A549 treated with DMSO at 1 μM for 4 hours (cell line): ENCODE results near the gene PGAM1. TPM values are rescaled to one million over a fixed set of nuclear protein-coding genes. Genes with fewer than 3 reads are reported as not detected.

Source experiments
- total RNA-seq: library from RNA; stranded (reverse); fragments of 200-300 nt; extraction: Qiagen RNA extraction; gene quantifications from 5 replicates; pipeline ENCODE4 v1.2.3, GENCODE V29; 2022; ENCODE audit warnings: low read depth

PGAM1 gene
- 583 to 640 TPM (median 631 TPM) in 5 replicates for total RNA-seq

DNA sequence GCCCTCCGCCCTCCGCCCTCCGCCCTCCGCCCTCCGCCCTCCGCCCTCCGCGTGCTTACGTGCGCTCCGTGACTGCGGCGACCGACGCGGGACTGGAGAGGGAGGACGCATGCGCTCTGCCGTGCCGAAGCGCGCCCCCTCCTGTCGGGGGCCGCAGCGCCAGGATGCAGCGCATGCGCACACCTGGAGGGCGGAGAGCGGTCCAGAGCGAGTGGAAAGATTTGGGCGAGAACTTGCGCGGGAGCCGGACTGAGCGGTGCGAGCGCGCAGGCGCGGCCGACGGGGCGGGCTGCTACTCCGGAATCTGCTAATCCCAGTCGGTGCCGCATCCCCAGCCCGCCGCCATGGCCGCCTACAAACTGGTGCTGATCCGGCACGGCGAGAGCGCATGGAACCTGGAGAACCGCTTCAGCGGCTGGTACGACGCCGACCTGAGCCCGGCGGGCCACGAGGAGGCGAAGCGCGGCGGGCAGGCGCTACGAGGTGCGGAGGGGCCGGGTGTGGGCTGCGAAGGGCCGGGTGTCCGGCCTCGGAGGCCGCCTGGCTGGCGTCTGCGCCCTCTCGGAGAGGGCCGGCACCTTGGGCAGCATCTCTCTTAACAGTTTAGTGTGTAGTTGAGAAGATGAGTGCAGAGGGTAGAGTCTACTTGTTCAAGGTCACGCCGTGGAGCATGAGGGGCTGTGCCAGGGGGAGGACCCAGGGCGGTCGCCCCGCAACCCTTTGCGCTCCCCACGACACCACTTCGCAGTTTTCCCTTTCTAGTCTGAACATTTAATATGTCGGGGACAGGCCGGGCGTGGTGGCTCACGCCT lies at the start of gene PGAM1:
Gene PGAM1, plus strand, starts transcription at position 228 of the 812 bp plus-strand sequence. Its CDS starts 117 bp downstream, at position 345.

DNA sequence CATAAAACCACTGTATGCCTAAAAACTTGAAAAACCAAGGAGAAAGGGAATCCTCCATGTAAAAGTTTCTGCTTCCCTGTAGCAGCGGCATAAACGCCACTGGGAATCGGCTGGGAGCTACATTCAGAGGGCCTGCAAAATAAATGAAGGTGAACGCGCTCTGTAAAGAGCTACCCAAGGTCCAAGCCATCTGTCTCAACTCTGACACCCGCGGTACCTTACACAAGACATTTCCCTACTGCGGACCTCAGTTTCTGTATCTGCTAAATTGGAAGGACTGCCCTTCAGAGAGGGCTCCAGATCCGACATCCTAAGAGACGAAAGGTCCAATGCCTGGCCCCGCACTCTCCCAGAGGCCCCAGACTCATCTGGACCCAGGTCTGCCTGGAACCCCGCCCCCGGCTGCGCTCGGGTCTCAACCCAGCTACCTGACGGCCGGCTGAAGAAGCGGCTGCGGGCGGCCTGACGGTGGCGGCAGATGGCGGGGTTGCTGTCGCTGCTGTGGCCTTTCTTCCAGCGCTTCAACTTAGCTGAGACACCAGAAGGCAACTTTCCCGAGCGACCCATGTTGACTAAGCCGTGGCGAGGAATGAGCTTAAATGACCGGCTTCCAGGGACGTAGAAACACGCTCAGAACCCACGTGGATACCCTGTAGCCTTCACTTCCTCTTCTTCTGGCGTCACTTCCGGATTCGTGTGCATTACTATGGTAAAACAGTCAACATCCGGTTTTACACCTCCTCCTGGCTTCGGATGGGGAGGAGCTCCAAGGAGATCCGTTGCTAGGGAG lies 25.1 kb upstream of the PGAM1 start, which contains the start of gene RRP12:
Gene RRP12, minus strand, starts transcription at position 676 of the 790 bp plus-strand sequence. Its CDS starts 109 bp downstream, at position 567.

DNA sequence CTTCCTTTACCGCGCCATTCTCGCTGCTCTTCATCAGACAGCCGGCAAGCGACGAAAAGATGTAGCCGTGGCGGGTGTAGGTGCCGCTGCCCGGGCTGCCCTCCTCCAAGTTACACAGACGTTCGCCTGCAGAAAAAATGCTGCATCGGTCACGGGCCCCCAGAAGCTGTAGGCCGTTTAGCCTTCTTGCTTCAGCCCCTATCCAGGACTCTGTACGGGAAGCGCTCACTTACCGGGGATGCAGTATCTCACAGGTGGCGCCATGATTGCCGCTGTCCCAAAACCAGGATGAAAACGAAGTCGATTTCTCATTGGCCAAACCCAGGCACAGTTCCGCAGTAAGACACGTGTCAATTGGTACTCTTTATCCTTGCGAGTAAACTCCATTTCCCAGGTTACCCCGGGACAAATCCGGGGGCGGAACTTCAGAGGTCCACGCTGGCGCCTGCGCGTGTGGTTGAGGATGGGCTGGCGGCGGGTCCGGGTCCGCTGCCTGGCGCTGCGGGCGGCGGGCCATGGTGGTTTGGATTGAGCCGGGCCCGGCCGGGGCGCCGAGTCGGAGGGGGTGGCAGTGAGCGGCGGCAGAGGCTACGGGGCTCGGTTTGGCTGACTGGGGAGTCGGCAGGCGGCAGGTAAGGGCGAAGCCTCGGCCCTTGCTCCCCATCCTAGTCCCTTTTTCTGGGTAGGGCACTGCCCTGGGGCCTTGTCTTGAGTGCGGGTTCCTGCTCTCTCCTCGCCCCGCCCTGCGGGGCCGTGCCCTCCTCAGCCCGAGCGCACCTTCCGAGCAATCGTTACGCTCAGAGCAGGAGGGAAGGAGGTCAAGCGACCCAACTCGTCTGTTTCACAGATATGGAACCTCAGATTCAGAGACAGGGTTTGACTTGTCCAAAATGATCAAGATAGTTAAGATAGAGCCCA lies 20.0 kb downstream of the PGAM1 start, which contains the start of the genes EXOSC1 and ZDHHC16:
Gene EXOSC1, minus strand, starts transcription at position 285 of the 918 bp plus-strand sequence. Its CDS starts 21 bp downstream, at position 264.
Gene ZDHHC16, plus strand, starts transcription at position 454 of the 918 bp plus-strand sequence. CDS start 5,501 bp downstream, outside the sequence.

Other genes with a start within 250 kb of the PGAM1 start
- gene SLIT1, start 240.2 kb upstream of the PGAM1 start, total RNA-seq: 0.03 to 0.07 TPM (median 0.04 TPM) in 5 replicates
- gene ARHGAP19, start 133.6 kb upstream of the PGAM1 start, total RNA-seq: 5.0 to 6.3 TPM (median 5.3 TPM) in 5 replicates
- 0.78 to 2.2 TPM (median 1.7 TPM) in 5 replicates for gene FRAT1, start 106.9 kb upstream of the PGAM1 start, total RNA-seq
- 6.0 to 8.5 TPM (median 8.2 TPM) in 5 replicates for gene FRAT2, start 91.5 kb upstream of the PGAM1 start, total RNA-seq
- gene RRP12, start 24.9 kb upstream of the PGAM1 start, total RNA-seq: 58.5 to 74.6 TPM (median 60.5 TPM) in 5 replicates
- 53.5 to 58.6 TPM (median 54.4 TPM) in 5 replicates for gene EXOSC1, start 19.8 kb downstream of the PGAM1 start, total RNA-seq
- gene ZDHHC16, start 20.0 kb downstream of the PGAM1 start, total RNA-seq: 44.6 to 56.7 TPM (median 50.7 TPM) in 5 replicates
- 34.2 to 51.5 TPM (median 48.9 TPM) in 5 replicates for gene MMS19, start 72.2 kb downstream of the PGAM1 start, total RNA-seq
- gene UBTD1, start 72.7 kb downstream of the PGAM1 start, total RNA-seq: 15.7 to 20.4 TPM (median 17.4 TPM) in 5 replicates
- gene ANKRD2, start 146.6 kb downstream of the PGAM1 start, total RNA-seq: 2.9 to 5.1 TPM (median 4.3 TPM) in 5 replicates
- gene HOGA1, start 158.2 kb downstream of the PGAM1 start, total RNA-seq: 0.57 to 1.2 TPM (median 0.96 TPM) in 5 replicates
- not detected in 5 replicates for gene C10orf62, start 163.5 kb downstream of the PGAM1 start, total RNA-seq
- 6.8 to 8.5 TPM (median 7.3 TPM) in 5 replicates for gene MORN4, start 207.3 kb downstream of the PGAM1 start, total RNA-seq
- gene PI4K2A, start 214.5 kb downstream of the PGAM1 start, total RNA-seq: 27.9 to 32.8 TPM (median 31.9 TPM) in 5 replicates